Heart left ventricle (tissue), 16 donors: ENCODE data around the gene TRIM58. TPM values are rescaled to one million over a fixed set of nuclear protein-coding genes. Genes with fewer than 3 reads are reported as not detected.

ENCODE experiments used
- ATAC-seq, 4 donors: fragments of 200-7000 bp; cut with Tn5 transposase; one replicate each; pipeline ENCODE4 v1.9.1; 2020 to 2022; ENCODE audit warnings: moderate library complexity in 4 of 4, mild to moderate bottlenecking in 3 of 4, moderate number of reproducible peaks in 1 of 4
- DNase-seq, 5 donors: peaks; one replicate each; pipeline ENCODE4 v3.0.0-alpha.2; 2020
- H3K27ac ChIP-seq, 12 donors: fragments of 200-600 bp; sonication (generic) in 4 of 12; one replicate each; pipeline versions ENCODE4 v1.5.0 to v1.8.0; 2016 to 2022; ENCODE audit warnings: mild to moderate bottlenecking in 2 of 12
- H3K27me3 ChIP-seq, 9 donors: fragments of 200-600 bp; sonication (generic) in 2 of 9; one replicate each; pipeline versions ENCODE4 v1.5.1 to v1.8.0; 2016 to 2022; ENCODE audit warnings: mild to moderate bottlenecking in 3 of 9
- H3K36me3 ChIP-seq, 9 donors: fragments of 200-600 bp; sonication (generic) in 2 of 9; one replicate each; pipeline versions ENCODE4 v1.5.0 to v1.8.0; 2018 to 2022; ENCODE audit warnings: mild to moderate bottlenecking in 2 of 9
- H3K4me1 ChIP-seq, 12 donors: fragments of 200-600 bp; sonication (generic) in 4 of 12; one replicate each; pipeline versions ENCODE4 v1.5.0 to v1.8.0; 2016 to 2022; ENCODE audit warnings: mild to moderate bottlenecking in 3 of 12
- H3K4me3 ChIP-seq, 12 donors: fragments of 200-600 bp; sonication (generic) in 4 of 12; one replicate each; pipeline versions ENCODE4 v1.5.0 to v1.8.0; 2017 to 2022; ENCODE audit warnings: mild to moderate bottlenecking in 9 of 12, moderate library complexity in 4 of 12
- H3K9me3 ChIP-seq, 12 donors: fragments of 200-600 bp; sonication (generic) in 4 of 12; one replicate each; pipeline versions ENCODE4 v1.5.0 to v1.8.0; 2016 to 2022; ENCODE audit warnings: mild to moderate bottlenecking in 1 of 12
- CTCF ChIP-seq, 12 donors: fragments of 200-600 bp; sonication (generic) in 4 of 12; IDR thresholded peaks; one replicate each; pipeline versions ENCODE4 v1.5.0 to v1.8.0; 2018 to 2022; ENCODE audit warnings: antibody characterized with exemption in 12 of 12, mild to moderate bottlenecking in 5 of 12
- POLR2A ChIP-seq, 2 donors: fragments of 450-650 bp; IDR thresholded peaks; one replicate each; pipeline ENCODE4 v1.6.1; 2017; ENCODE audit warnings: antibody characterized with exemption in 2 of 2, mild to moderate bottlenecking in 2 of 2, moderate library complexity in 2 of 2
- WGBS, 4 donors: extraction: QIAGEN DNeasy Blood & Tissue Kit in 2 of 4; methylation state at CpG; one replicate each; pipeline versions ENCODE4 v1.1.5 to v1.1.7; 2013 to 2018; 5-methylcytosine and 5-hydroxymethylcytosine counted together
- intact Hi-C, 10 donors: fragments of 100-400 bp; cut with DNase I; formaldehyde crosslinking; loops; one replicate each; pipeline versions ENCODE4 v1.11.1 to v1.14.2; 2022
- polyA plus RNA-seq, 2 donors: library from polyadenylated mRNA; stranded (reverse); fragments of 200-250 nt; gene quantifications; one replicate each; pipeline ENCODE4 v1.2.3, GENCODE V29; 2013
- total RNA-seq, 9 donors: library from RNA; depleted of rRNA in 2 of 9; stranded (reverse); fragments of >200 nt in 2 of 9; fragmentation: NEBNext Ultra II Directional in 3 of 9; extraction: Animal tissue kit (Norgen Biotek cat#: 25700) in 3 of 9; gene quantifications; one replicate each; pipeline versions ENCODE4 v1.1.0 to v1.2.4, GENCODE V29; 2016 to 2023
- donor health status: ischemic (EF 13 %, LVEDD 7.1; RV severe dilation, severe dysfunction).
- donor health status: healthy with polysubstance abuse.
- donor health status: DM: no; HTN: yes; CAD: no.
- donor health status: DM: no; HTN: no; CAD: no.
- donor health status: ischemic (EF 25% LVEDD 6.9; RV normal size, moderate dysfunction).
- donor health status: ischemic (EF 25% LVEDD 5.7; RV mildly dilated, moderate dysfunction).
- donor health status: healthy.
- donor health status: DM: yes; HTN: yes; CAD: no.
- donor health status: ischemic (EF 35%, LVEDD 5.7; RV mildly dilated, moderate dysfunction).
- donor health status: nonischemic (EF 11% LVEDD 7.7; RV severe dilation, severe dysfunction).
- donor health status: DM: yes; HTN: yes; CAD: no.
- donor health status: PGD.
- donor health status: ischemic (EF 29% LVEDD 5.4; RV normal size, mild dysfunction).
- donor health status: nonischemic (EF 23%, LVEDD 6.1; RV moderate dilation, normal function).

The TRIM58 gene
- total and polyA plus RNA-seq, 11 donors, result 0.11 to 9.6 (median 0.27) TPM; not detected in 2

- 69 to 84% (median 78%) methylated on average over 5 of the region's 5 CpGs for WGBS, 4 donors
- H3K4me1 ChIP-seq, result peaks cover 0 to 4% (median 0%) of the 10 kb centered on the region in 12 donors
- peaks cover 0 to 4% (median 0%) of the 10 kb centered on the region in 12 donors for H3K9me3 ChIP-seq
- no peaks in the 10 kb centered on the region for H3K36me3 ChIP-seq
- no peaks in the 10 kb centered on the region for H3K27me3 ChIP-seq
- H3K4me3 ChIP-seq, result no peak overlapping the region
- intact Hi-C loops, result no loop called here
- TF ChIP-seq POLR2A (IDR thresholded peaks at IDR 0.05) (no peak), CTCF (IDR thresholded peaks at IDR 0.05) (no peak)
- no peak for DNase-seq
- ATAC-seq, result no peak
- H3K27ac ChIP-seq, result no peak overlapping the region
These were observed 51.8 kb downstream of the TRIM58 start for GRCh38 chr1:247908766-247909165.

- no peak for ATAC-seq
- H3K4me1 ChIP-seq, result no peaks in the 10 kb centered on the region
- no peak for TF ChIP-seq POLR2A (IDR thresholded peaks at IDR 0.05)
- TF ChIP-seq CTCF (IDR thresholded peaks at IDR 0.05), result no peak
- no peak overlapping the region for H3K27ac ChIP-seq
- no peak for DNase-seq
- intact Hi-C loops, result no loop called here
- peaks cover 0 to 2% (median 0%) of the 10 kb centered on the region in 9 donors for H3K27me3 ChIP-seq
- no peaks in the 10 kb centered on the region for H3K36me3 ChIP-seq
- H3K9me3 ChIP-seq, result peaks cover 0 to 4% (median 0%) of the 10 kb centered on the region in 12 donors
- no peak overlapping the region for H3K4me3 ChIP-seq
- WGBS, 4 donors, result 66 to 86% (median 74%) methylated on average over 2 of the region's 2 CpGs
These were observed 56.8 kb downstream of the TRIM58 start for GRCh38 chr1:247913786-247914185.

GRCh38 chr1:247914941-247915662 is 58.1 kb downstream of the TRIM58 start:
- intact Hi-C loops, result no loop called here
- Histone ChIP-seq H3K27ac (no peak overlapping the region), H3K4me1 (no peaks in the 10 kb centered on the region), H3K4me3 (no peak overlapping the region), H3K27me3 (peaks cover 0 to 2% (median 0%) of the 10 kb centered on the region in 9 donors), H3K36me3 (no peaks in the 10 kb centered on the region), H3K9me3 (peaks cover 0 to 4% (median 0%) of the 10 kb centered on the region in 12 donors)
- DNase-seq (no peak), ATAC-seq (no peak)
- WGBS, 4 donors, result 32 to 51% (median 44%) methylated on average over 4 of the region's 4 CpGs
- TF ChIP-seq CTCF (IDR thresholded peaks at IDR 0.05) (no peak), POLR2A (IDR thresholded peaks at IDR 0.05) (no peak)

- no peak for ATAC-seq
- no peaks in the 10 kb centered on the region for H3K27me3 ChIP-seq
- no peaks in the 10 kb centered on the region for H3K9me3 ChIP-seq
- no peaks in the 10 kb centered on the region for H3K4me1 ChIP-seq
- no peak within 1 kb of the TSS for H3K4me3 ChIP-seq
- 68 to 92% (median 88%) methylated on average over 2 of the region's 2 CpGs for WGBS, 4 donors
- DNase-seq, result no peak
- H3K27ac ChIP-seq, result no peak within 1 kb of the TSS
- H3K36me3 ChIP-seq, result no peaks in the 10 kb centered on the region
- intact Hi-C loops, result loop anchor here in 1 of 10 donors (10.0 kb wide), 1 partner anchor 185 kb away; the partner anchor contains the start of gene OR14K1
- no peak for TF ChIP-seq POLR2A (IDR thresholded peaks at IDR 0.05)
- no peak for TF ChIP-seq CTCF (IDR thresholded peaks at IDR 0.05)
These were observed 63.0 kb downstream of the TRIM58 start, which contains the start of gene OR2T8 for GRCh38 chr1:247919952-247920351. Gene OR2T8 (plus strand): TSS chr1:247920252. CDS start chr1:247921018, 766 bp downstream.
